ENCODE measurements around the gene TSR3. TPM values are rescaled to one million over a fixed set of nuclear protein-coding genes. Genes with fewer than 3 reads are reported as not detected.
"Not testable (repeated sequence)": the region's sequence is repeated elsewhere in the genome, so short reads cannot be mapped to it uniquely, and the experiment has no call there.

Gene TSR3
- total RNA-seq, 4 donors from 2014 or later: 48.2 to 62.3 (median 53.6) TPM

DNA sequence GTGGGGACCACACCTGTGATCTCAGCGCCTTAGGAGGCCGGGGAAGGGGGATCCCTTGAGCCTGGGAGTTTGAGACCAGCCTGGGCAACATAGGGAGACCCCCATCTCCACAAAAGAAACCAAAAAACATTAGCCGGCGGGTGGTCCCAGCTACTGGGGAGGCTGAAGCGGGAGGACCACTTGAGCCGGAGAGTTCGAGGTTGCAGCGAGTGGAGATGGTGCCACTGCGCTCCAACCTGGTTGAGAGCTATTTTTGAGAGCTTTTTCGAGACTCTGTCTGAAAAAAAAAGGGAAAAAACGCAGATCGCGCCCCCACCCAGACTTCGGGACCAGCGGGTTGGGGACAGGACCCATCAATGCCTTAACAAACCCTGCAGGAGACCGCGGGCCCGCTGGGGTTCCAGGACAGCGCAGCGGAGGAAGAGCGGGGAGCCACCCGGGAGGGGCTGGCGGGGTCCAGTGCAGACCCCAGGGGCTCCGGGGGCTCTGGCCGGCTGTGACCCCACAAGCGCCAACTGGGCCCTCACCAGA, 19.0 kb downstream of the TSR3 start:
- H3K27ac ChIP-seq: peak overlapping the region; percentile 63 to 86 (median 76)
- TF ChIP-seq, protein P1, sequence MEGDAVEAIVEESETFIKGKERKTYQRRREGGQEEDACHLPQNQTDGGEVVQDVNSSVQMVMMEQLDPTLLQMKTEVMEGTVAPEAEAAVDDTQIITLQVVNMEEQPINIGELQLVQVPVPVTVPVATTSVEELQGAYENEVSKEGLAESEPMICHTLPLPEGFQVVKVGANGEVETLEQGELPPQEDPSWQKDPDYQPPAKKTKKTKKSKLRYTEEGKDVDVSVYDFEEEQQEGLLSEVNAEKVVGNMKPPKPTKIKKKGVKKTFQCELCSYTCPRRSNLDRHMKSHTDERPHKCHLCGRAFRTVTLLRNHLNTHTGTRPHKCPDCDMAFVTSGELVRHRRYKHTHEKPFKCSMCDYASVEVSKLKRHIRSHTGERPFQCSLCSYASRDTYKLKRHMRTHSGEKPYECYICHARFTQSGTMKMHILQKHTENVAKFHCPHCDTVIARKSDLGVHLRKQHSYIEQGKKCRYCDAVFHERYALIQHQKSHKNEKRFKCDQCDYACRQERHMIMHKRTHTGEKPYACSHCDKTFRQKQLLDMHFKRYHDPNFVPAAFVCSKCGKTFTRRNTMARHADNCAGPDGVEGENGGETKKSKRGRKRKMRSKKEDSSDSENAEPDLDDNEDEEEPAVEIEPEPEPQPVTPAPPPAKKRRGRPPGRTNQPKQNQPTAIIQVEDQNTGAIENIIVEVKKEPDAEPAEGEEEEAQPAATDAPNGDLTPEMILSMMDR (IDR thresholded peaks at IDR 0.05): no peak
- no peak for TF ChIP-seq POLR2A (IDR thresholded peaks at IDR 0.05)
- DNase-seq: no peak

DNA sequence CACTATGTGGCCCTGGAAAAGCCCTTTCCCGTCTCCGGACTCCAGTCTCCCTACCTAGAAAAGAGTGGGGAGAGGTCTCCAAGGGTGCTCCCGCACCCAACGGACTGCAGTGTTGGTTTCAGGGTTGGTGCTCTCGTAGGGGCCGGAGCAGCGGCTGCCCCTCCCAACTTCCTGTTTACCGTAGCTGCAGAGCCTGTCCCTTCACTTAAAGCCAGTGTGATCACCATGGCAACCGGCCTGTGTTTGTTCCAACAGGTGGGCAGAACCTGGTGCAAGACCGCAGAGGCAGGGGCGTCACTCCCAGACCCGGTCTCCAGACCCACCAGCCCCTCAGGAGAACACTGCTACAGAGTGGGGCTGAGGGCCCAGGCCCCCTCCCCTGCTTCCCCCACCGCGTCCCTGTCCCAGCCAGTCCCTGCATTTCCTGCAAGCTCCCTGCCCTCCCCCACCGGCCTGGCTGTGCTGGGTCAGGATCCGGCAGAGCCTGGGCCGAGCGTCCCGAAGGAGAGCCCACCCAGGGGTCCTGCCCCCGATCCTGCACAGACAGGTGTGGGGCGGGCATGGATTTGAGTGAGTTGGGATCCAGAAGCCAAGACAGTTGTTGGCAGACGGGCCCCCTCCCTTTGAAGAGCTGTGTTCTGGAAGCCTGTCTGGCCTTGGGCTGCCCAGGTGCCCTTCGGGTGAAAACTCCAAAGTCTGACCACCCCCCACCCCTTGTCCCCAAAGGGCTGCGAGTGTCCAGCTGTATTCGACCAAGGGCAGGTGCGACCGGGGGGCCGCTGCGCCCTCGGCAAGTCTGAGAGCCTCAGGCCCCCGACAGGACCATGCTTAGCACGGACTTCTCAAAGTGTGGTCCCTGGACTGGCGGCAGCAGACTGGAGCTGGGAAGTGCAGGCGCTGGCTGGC, 19.7 kb downstream of the TSR3 start:
- peaks cover 0 to 6% (median 0%) of the 10 kb centered on the region in 4 donors for H3K9me3 ChIP-seq

More for the DNA sequence above, 19.0 kb downstream of the TSR3 start:
- Histone ChIP-seq H3K27me3 (peaks cover 0 to 21% of the 10 kb centered on the region in 2 donors), H3K4me3 (peak overlapping the region; percentile 44 to 65 (median 58)), H3K4me1 (peaks cover 0 to 50% (median 30%) of the 10 kb centered on the region in 4 donors), H3K9me3 (peaks cover 0 to 6% (median 0%) of the 10 kb centered on the region in 4 donors), H3K36me3 (no peaks in the 10 kb centered on the region)

DNA sequence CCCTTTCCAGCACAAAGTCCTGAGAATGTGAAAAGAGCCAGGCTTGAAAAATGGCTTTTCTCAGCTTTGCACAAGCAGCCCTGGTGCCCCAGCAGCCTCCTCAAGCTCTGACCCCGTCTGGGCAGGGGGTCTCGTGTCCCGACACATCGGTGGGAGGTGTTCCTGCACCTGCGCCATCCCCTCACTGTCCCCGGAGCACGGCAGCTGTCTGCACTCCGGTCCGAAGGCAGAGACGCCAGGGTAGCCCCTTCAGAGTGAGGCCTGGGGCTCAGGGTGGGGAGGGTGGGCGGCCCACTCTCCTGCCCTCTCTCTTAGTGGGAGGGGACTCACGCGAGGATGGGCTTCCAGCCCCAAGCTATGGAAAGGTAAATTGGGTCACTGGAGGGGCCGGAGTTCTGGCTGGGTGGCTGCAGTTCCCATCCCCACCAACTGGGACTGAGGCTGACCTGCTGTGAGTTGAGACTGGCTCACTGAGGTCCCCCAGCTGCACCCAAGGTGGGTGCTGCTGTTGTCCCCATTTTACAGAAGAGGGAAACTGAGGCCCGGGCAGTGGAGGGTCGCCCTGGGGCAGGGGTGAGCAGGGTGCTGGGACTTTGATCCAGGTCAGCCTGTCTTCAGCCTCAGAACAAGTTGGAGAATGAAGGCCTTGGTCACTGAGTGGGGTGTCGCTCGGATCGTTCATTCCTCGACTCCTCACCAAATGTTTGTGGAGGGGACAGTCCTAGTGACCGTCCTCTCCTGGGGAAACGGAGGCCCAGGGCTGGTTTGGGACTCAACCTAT, 20.6 kb downstream of the TSR3 start:
- peaks cover 0 to 6% (median 0%) of the 10 kb centered on the region in 4 donors for H3K9me3 ChIP-seq
- H3K4me1 ChIP-seq: peaks cover 0 to 50% (median 30%) of the 10 kb centered on the region in 4 donors
- H3K27ac ChIP-seq: peak overlapping the region; percentile 63 to 86 (median 76)
- H3K36me3 ChIP-seq: no peaks in the 10 kb centered on the region
- H3K27me3 ChIP-seq: peaks cover 0 to 21% of the 10 kb centered on the region in 2 donors
- TF ChIP-seq, protein P1 (IDR thresholded peaks at IDR 0.05): peak in 1 of 6 experiments; percentile 8
- no peak for TF ChIP-seq POLR2A (IDR thresholded peaks at IDR 0.05)
- peak overlapping the region; percentile 44 to 65 (median 58) for H3K4me3 ChIP-seq
- no peak for DNase-seq

More for the DNA sequence above, 19.7 kb downstream of the TSR3 start:
- Histone ChIP-seq H3K27ac (peak overlapping the region; percentile 63 to 86 (median 76)), H3K27me3 (peaks cover 0 to 21% of the 10 kb centered on the region in 2 donors), H3K36me3 (no peaks in the 10 kb centered on the region), H3K4me3 (peak overlapping the region; percentile 44 to 65 (median 58)), H3K4me1 (peaks cover 0 to 50% (median 30%) of the 10 kb centered on the region in 4 donors)
- DNase-seq: peak; percentile 71 to 97 (median 97)
- no peak for TF ChIP-seq POLR2A (IDR thresholded peaks at IDR 0.05)

DNA sequence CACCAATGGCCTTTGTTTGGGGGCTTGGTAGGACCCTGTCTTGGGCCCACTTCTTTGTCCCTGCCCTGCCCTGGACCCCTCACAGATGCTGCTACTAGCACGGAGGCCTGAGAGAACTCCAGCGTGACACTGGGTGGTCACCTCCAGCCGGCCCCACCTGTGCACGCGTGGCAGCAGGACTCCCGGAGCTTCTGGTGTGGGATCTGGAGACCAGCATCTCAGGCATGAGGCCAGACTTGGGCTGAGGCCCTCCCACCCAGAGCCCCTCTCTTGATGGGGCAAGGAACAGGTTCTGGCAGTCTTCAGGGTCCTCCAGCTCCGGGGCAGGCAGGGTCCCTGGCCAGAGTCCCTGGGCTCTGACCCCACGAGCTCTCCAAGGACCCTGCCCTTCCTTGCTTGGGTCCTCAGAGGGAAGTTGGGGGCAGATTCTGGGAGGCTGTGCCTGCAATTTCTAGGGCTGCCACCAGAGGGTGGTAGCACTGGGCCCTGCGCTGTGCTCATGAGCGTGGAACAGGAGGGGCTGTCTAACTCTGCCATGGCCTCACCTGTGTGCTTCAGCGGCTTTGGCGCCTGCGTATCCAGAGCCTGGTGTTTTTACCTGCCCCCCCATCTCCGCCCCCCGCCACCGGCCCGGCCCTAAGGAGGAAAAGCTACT, 21.3 kb downstream of the TSR3 start:
- peaks cover 0 to 21% of the 10 kb centered on the region in 2 donors for H3K27me3 ChIP-seq
- TF ChIP-seq, protein P1 (IDR thresholded peaks at IDR 0.05): peak in 5 of 6 experiments; percentile 35 to 55 (median 42)
- no peak for TF ChIP-seq POLR2A (IDR thresholded peaks at IDR 0.05)
- H3K4me1 ChIP-seq: peaks cover 0 to 44% (median 27%) of the 10 kb centered on the region in 4 donors
- H3K4me3 ChIP-seq: no peak overlapping the region
- peaks cover 0 to 6% (median 0%) of the 10 kb centered on the region in 4 donors for H3K9me3 ChIP-seq
- peaks cover 0 to 7% (median 0%) of the 10 kb centered on the region in 3 donors for H3K36me3 ChIP-seq
- DNase-seq: no peak
- H3K27ac ChIP-seq: peak overlapping the region in 2 of 4 donors; percentile 63 to 80

DNA sequence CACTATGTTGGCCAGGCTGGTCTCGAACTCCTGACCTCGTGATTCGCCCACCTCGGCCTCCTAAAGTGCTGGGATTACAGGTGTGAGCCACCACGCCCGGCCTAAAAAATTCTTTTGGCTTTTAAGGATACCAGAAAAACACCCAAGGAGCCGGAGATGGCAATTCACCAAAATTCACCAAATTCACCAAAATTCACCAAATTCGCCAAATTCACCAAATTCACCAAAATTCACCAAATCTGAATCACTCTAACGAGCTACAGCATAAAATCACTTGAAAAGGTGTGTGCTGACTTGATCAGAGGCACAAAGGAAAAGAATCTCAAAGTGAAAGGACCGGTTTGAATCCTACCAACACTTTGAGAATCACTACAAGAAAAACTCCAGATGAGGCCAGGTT, 22.7 kb downstream of the TSR3 start:
- H3K27ac ChIP-seq, DNase-seq, H3K9me3 ChIP-seq, H3K4me3 ChIP-seq: not testable (repeated sequence)
- Histone ChIP-seq H3K27me3 (peaks cover 0 to 13% of the 10 kb centered on the region in 2 donors), H3K4me1 (peaks cover 0 to 31% (median 23%) of the 10 kb centered on the region in 4 donors), H3K36me3 (peaks cover 0 to 21% (median 0%) of the 10 kb centered on the region in 3 donors)

DNA sequence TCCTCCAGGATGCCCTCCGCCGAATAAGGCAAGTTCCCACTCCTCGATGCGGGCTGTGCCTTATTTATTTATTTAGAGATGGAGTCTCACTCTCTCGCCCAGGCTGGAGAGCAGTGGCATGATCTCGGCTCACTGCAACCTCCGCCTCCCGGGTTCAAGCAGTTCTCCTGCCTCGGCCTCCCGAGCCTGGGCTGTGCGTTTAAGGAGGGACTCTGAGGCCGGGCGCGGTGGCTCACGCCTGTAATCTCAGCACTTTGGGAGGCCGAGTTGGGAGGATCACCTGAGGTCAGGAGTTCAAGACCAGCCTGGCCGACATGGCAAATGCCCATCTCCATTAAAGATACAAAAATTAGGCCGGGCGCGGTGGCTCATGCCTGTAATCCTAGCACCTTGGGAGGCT, 23.5 kb downstream of the TSR3 start:
- peak overlapping the region in 1 of 4 donors; percentile 71 for H3K27ac ChIP-seq

More for the DNA sequence above, 23.5 kb downstream of the TSR3 start:
- Histone ChIP-seq H3K36me3 (peaks cover 0 to 29% (median 0%) of the 10 kb centered on the region in 3 donors), H3K4me1 (peaks cover 0 to 23% (median 19%) of the 10 kb centered on the region in 4 donors)
- H3K9me3 ChIP-seq, H3K4me3 ChIP-seq, H3K27me3 ChIP-seq, DNase-seq: not testable (repeated sequence)
